SK-N-SH (cell line): Measurements from ENCODE around the gene ZNF154. TPM values are rescaled to one million over a fixed set of nuclear protein-coding genes. Genes with fewer than 3 reads are reported as not detected.

Source experiments
- CTCF ChIA-PET: fragments of 300-600, 350-600 bp; formaldehyde crosslinking; extraction: SDS; loops from one replicate; lab custom pipeline; 2021; lab: Yijun Ruan, JAX
- POLR2A ChIA-PET: fragments of 350-600 bp; sonication (Branson Sonifier 250); formaldehyde crosslinking; extraction: SDS; loops from one replicate; lab custom pipeline; 2020; ENCODE audit warnings: antibody characterized with exemption, inconsistent platforms; lab: Yijun Ruan, JAX
- DNase-seq: peaks from one replicate; pipeline ENCODE4 v3.0.0; 2012
- H2AFZ ChIP-seq: fragments of 200-600 bp; sonication (generic); 2 replicates; pipeline ENCODE4 v1.8.1; 2016; ENCODE audit warnings: antibody characterized with exemption, mild to moderate bottlenecking, low read depth
- H3F3A ChIP-seq: fragments of 200-600 bp; sonication (generic); replicated peaks from 2 replicates; pipeline ENCODE3; 2016; ENCODE audit warnings: antibody characterized with exemption, mild to moderate bottlenecking; ENCODE audit not compliant: insufficient read depth
- H3K27ac ChIP-seq, 2 experiments: fragments of 200-500 bp in 1 of 2; fragments of 200-600 bp in 1 of 2; sonication (Bioruptor generic) in 1 of 2; sonication (generic), shearing (Covaris generic) in 1 of 2; 2 replicates each; pipeline versions ENCODE4 v1.5.1 to v1.6.1; 2014 to 2016; ENCODE audit warnings: low read depth in 2 of 2, inconsistent platforms in 1 of 2, low read length in 1 of 2, mild to moderate bottlenecking in 1 of 2, mixed read lengths in 1 of 2
- H3K27me3 ChIP-seq: fragments of 200-600 bp; sonication (generic), shearing (Covaris generic); 2 replicates; pipeline ENCODE4 v1.6.1; 2016; ENCODE audit warnings: mixed run types; ENCODE audit not compliant: insufficient read depth
- H3K36me3 ChIP-seq, 2 experiments: fragments of 200-500 bp in 1 of 2; fragments of 200-600 bp in 1 of 2; sonication (Bioruptor generic) in 1 of 2; sonication (generic) in 1 of 2; replicated peaks in 1 of 2; 2 replicates each; pipeline versions ENCODE3 to v1.5.1; 2014 to 2016; ENCODE audit warnings: low read length in 1 of 2, mild to moderate bottlenecking in 1 of 2; ENCODE audit not compliant: insufficient read depth in 2 of 2, control insufficient read depth in 1 of 2
- H3K4me1 ChIP-seq, 2 experiments: fragments of 200-500 bp in 1 of 2; fragments of 200-600 bp in 1 of 2; sonication (Bioruptor generic) in 1 of 2; sonication (generic), shearing (Covaris generic) in 1 of 2; 2 replicates each; pipeline versions ENCODE4 v1.5.1 to v1.6.1; 2014 to 2016; ENCODE audit warnings: low read depth in 1 of 2, low read length in 1 of 2, mixed run types in 1 of 2; ENCODE audit not compliant: insufficient read depth in 2 of 2, control insufficient read depth in 1 of 2
- H3K4me2 ChIP-seq: fragments of 200-600 bp; sonication (generic), shearing (Covaris generic); 2 replicates; pipeline ENCODE4 v1.6.1; 2017; ENCODE audit warnings: mixed run types
- H3K4me3 ChIP-seq, 2 experiments: fragments of 200-500 bp in 1 of 2; fragments of 200-600 bp in 1 of 2; sonication (Bioruptor generic) in 1 of 2; sonication (generic), shearing (Covaris generic) in 1 of 2; 2 replicates each; pipeline versions ENCODE4 v1.5.1 to v1.8.1; 2014 to 2016; ENCODE audit warnings: low read depth in 2 of 2, inconsistent platforms in 1 of 2, low read length in 1 of 2, mild to moderate bottlenecking in 1 of 2, mixed read lengths in 1 of 2, moderate library complexity in 1 of 2
- H3K79me2 ChIP-seq: fragments of 200-600 bp; sonication (generic); 2 replicates; pipeline ENCODE4 v1.8.1; 2017; ENCODE audit warnings: mild to moderate bottlenecking; ENCODE audit not compliant: insufficient read depth
- H3K9ac ChIP-seq: fragments of 200-600 bp; sonication (generic); 2 replicates; pipeline ENCODE4 v1.6.1; 2017; ENCODE audit warnings: mixed run types
- H3K9me2 ChIP-seq: fragments of 200-600 bp; sonication (generic); 2 replicates; pipeline ENCODE4 v1.6.1; 2017; ENCODE audit warnings: mixed run types
- H3K9me3 ChIP-seq: fragments of 200-600 bp; sonication (generic); 2 replicates; pipeline ENCODE4 v1.6.1; 2017; ENCODE audit warnings: mixed run types, mild to moderate bottlenecking, moderate library complexity
- H4K20me1 ChIP-seq: fragments of 200-600 bp; sonication (generic); 2 replicates; pipeline ENCODE4 v1.6.1; 2017; ENCODE audit warnings: mild to moderate bottlenecking, mixed run types; ENCODE audit not compliant: insufficient read depth
- CHD2 ChIP-seq: fragments of 150-350 bp; IDR thresholded peaks from 2 replicates; pipeline ENCODE4 v1.6.1; 2018; ENCODE audit warnings: low read length; ENCODE audit not compliant: partially characterized antibody
- ELF1 ChIP-seq: IDR thresholded peaks from 2 replicates; pipeline ENCODE4 v1.4.0; 2012
- FOSL2 ChIP-seq: IDR thresholded peaks from 2 replicates; pipeline ENCODE4 v1.4.0; 2012; ENCODE audit warnings: low read depth, mild to moderate bottlenecking, moderate library complexity, borderline replicate concordance
- FOXJ3 ChIP-seq: sonication (generic); formaldehyde crosslinking; IDR thresholded peaks from 2 replicates; pipeline ENCODE4 v1.5.1; 2020; ENCODE audit warnings: mild to moderate bottlenecking, missing genetic modification reagents
- FOXM1 ChIP-seq: IDR thresholded peaks from 2 replicates; pipeline ENCODE4 v1.4.0; 2012; ENCODE audit warnings: low read depth, mild to moderate bottlenecking
- GATA2 ChIP-seq: sonication (generic); formaldehyde crosslinking; IDR thresholded peaks from 2 replicates; pipeline ENCODE4 v1.5.0; 2020; ENCODE audit warnings: mild to moderate bottlenecking, missing genetic modification reagents
- MEF2A ChIP-seq: IDR thresholded peaks from 2 replicates; pipeline ENCODE4 v1.4.0; 2012; ENCODE audit warnings: low read depth, borderline replicate concordance
- NFIC ChIP-seq: IDR thresholded peaks from 2 replicates; pipeline ENCODE4 v1.4.0; 2012; ENCODE audit warnings: borderline replicate concordance
- NRF1 ChIP-seq: IDR thresholded peaks from 2 replicates; pipeline ENCODE4 v1.6.1; 2012; ENCODE audit warnings: low read depth, mild to moderate bottlenecking, low read length
- POLR2AphosphoS5 ChIP-seq: IDR thresholded peaks from 2 replicates; pipeline ENCODE4 v1.6.1; 2012; ENCODE audit warnings: low read depth, low read length
- RFX5 ChIP-seq: IDR thresholded peaks from 2 replicates; pipeline ENCODE4 v1.6.1; 2012; ENCODE audit warnings: mild to moderate bottlenecking, improper control_type of control experiment, low read length
- RXRA ChIP-seq: IDR thresholded peaks from 2 replicates; pipeline ENCODE4 v1.4.0; 2012; ENCODE audit warnings: low read depth, mild to moderate bottlenecking, borderline replicate concordance
- SIN3A ChIP-seq: IDR thresholded peaks from 2 replicates; pipeline ENCODE4 v1.6.1; 2012; ENCODE audit warnings: low read depth, mild to moderate bottlenecking, low read length, moderate library complexity, borderline replicate concordance
- SMC3 ChIP-seq: IDR thresholded peaks from 2 replicates; pipeline ENCODE4 v1.6.1; 2012; ENCODE audit warnings: low read depth, low read length, improper control_type of control experiment
- TCF12 ChIP-seq: IDR thresholded peaks from 2 replicates; pipeline ENCODE4 v1.4.0; 2012
- whole genome bisulfite sequencing: methylation state at CpG from one replicate; pipeline ENCODE4 v1.1.6; 2017; ENCODE audit warnings: low lambda C conversion rate; 5-methylcytosine and 5-hydroxymethylcytosine counted together
- polyA plus RNA-seq, 3 experiments: library from polyadenylated mRNA; depleted of rRNA; stranded (reverse); fragments of >200 nt; gene quantifications; 2 replicates each; pipeline ENCODE4 v1.2.3, GENCODE V29; 2012
- TF ChIP-seq, protein P1 (sequence below): IDR thresholded peaks from 2 replicates; pipeline ENCODE4; 2012
- TF ChIP-seq, protein P2 (sequence below): fragments of 150-350 bp; IDR thresholded peaks from 2 replicates; pipeline ENCODE4 v1.6.1; 2017; ENCODE audit warnings: antibody characterized with exemption, low read length, low read depth, borderline replicate concordance
- TF ChIP-seq, protein P3 (sequence below): fragments of 200-600 bp; sonication (generic); IDR thresholded peaks from 2 replicates; pipeline ENCODE4 v1.6.1; 2017; ENCODE audit warnings: antibody characterized with exemption, mild to moderate bottlenecking, moderate library complexity
- TF ChIP-seq, protein P4 (sequence below): IDR thresholded peaks from 2 replicates; pipeline ENCODE4 v1.4.0; 2012; ENCODE audit warnings: low read depth

ZNF154 gene
- polyA plus RNA-seq, 1 of the 3 experiments (the other 2 are of a cell fraction) = not detected

DNA sequence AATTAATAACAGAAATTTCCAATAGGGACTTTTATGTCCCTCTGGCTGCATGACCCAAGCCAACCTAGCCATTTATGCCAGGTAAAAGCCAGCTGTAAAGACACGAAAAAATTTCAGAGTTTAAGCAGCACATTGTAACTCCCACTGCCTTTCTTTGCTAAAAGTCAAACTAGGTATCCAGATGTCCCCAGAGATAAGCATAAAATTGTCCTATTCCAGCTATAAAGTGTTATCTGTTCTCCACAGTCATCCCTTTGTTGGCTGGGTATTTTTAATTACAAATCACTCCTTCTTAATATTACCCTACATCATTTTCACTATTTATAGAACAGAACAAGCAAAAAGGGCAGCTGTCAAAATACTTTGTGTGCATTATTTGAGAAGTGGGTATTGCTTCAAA, 3.2 kb upstream of the ZNF154 start:
- no peak overlapping the region for H3K4me2 ChIP-seq
- POLR2A ChIA-PET = no interaction called here
- WGBS = 19% methylated on average over 1 of the region's 1 CpG
- H3K9me3 ChIP-seq = peaks cover 3% of the 10 kb centered on the region; the same call in 1 of the 2 replicates
- H3K4me1 ChIP-seq = no peaks in the 10 kb centered on the region
- CTCF ChIA-PET = no interaction called here
- peaks cover 0 to 25% of the 10 kb centered on the region in 2 experiments for H3K36me3 ChIP-seq
- H4K20me1 ChIP-seq = no peaks in the 10 kb centered on the region
- H3K9ac ChIP-seq = no peak overlapping the region
- no peaks in the 10 kb centered on the region for H3K9me2 ChIP-seq
- H3K27ac ChIP-seq = no peak overlapping the region
- H2AFZ ChIP-seq = no peak overlapping the region
- no peaks in the 10 kb centered on the region for H3K27me3 ChIP-seq
- H3F3A ChIP-seq = no peaks in the 10 kb centered on the region
- no peak for TF ChIP-seq RFX5
- no peak for TF ChIP-seq ELF1
- no peak for TF ChIP-seq NFIC
- no peak for TF ChIP-seq GATA2 (CRISPR knock-in tag)
- TF ChIP-seq, protein P1, sequence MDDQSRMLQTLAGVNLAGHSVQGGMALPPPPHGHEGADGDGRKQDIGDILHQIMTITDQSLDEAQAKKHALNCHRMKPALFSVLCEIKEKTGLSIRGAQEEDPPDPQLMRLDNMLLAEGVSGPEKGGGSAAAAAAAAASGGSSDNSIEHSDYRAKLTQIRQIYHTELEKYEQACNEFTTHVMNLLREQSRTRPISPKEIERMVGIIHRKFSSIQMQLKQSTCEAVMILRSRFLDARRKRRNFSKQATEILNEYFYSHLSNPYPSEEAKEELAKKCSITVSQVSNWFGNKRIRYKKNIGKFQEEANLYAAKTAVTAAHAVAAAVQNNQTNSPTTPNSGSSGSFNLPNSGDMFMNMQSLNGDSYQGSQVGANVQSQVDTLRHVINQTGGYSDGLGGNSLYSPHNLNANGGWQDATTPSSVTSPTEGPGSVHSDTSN = no peak
- no peak for TF ChIP-seq FOSL2
- no peak for TF ChIP-seq POLR2AphosphoS5
- TF ChIP-seq MEF2A = no peak
- TF ChIP-seq, protein P2, sequence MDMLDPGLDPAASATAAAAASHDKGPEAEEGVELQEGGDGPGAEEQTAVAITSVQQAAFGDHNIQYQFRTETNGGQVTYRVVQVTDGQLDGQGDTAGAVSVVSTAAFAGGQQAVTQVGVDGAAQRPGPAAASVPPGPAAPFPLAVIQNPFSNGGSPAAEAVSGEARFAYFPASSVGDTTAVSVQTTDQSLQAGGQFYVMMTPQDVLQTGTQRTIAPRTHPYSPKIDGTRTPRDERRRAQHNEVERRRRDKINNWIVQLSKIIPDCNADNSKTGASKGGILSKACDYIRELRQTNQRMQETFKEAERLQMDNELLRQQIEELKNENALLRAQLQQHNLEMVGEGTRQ = no peak
- TF ChIP-seq NRF1 = no peak
- no peak for TF ChIP-seq SIN3A
- no peak for DNase-seq
- no peaks in the 10 kb centered on the region for H3K79me2 ChIP-seq
- no peak overlapping the region for H3K4me3 ChIP-seq

DNA sequence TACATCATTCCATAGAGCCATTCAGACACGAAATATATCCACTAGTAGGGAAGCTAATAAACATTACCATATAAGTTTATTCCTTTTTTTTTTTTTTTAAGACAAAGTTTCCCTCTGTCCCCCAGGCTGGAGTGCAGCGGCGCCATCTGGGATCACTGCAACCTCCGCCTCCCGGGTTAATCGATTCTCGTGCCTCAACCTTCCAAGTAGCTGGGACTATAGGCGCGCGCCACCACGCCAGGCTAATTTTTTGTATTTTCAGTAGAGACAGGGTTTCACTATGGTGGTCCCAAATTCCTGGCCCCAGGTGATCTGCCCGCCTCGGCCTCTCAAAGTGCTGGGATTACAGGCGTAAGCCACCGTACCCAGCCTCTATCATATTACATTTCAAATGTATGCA, 612 bp upstream of the ZNF154 start:
- Histone ChIP-seq H3F3A (no peaks in the 10 kb centered on the region), H3K36me3 (peaks cover 0 to 16% of the 10 kb centered on the region in 2 experiments), H3K4me1 (no peaks in the 10 kb centered on the region), H3K9me2 (no peaks in the 10 kb centered on the region), H3K27ac (no peak overlapping the region), H3K9ac (no peak overlapping the region), H3K79me2 (no peaks in the 10 kb centered on the region), H4K20me1 (no peaks in the 10 kb centered on the region), H3K27me3 (no peaks in the 10 kb centered on the region), H2AFZ (no peak overlapping the region), H3K4me3 (no peak overlapping the region), H3K9me3 (no peaks in the 10 kb centered on the region), H3K4me2 (no peak overlapping the region)
- TF ChIP-seq SMC3 = no peak
- WGBS = 91% methylated on average over 15 of the region's 15 CpGs
- no peak for DNase-seq
- CTCF ChIA-PET = no interaction called here
- POLR2A ChIA-PET = no interaction called here

DNA sequence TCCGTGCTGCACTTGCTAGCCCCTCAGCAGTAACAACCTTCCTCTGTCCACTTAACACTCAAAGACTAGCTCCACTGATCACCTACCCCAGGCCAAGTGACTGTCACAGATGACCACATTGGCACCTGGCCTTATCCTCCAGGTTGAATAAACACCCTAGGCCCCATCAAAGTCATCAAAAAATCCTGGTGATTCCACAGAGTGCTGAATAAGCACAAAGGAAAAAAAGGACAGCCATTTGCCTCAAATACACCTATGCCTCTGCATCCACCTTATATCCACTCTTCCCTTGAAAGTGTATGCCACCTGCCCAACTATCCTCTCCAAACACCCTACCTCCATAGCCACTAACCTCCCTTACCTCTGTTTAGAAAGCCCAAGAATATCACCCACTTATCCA, 2.7 kb downstream of the ZNF154 start:
- Histone ChIP-seq H4K20me1 (no peaks in the 10 kb centered on the region), H3K27ac (no peak overlapping the region), H2AFZ (no peak overlapping the region), H3K9ac (no peak overlapping the region), H3K27me3 (no peaks in the 10 kb centered on the region), H3K36me3 (no peaks in the 10 kb centered on the region), H3K9me2 (no peaks in the 10 kb centered on the region), H3K9me3 (peaks cover 3% of the 10 kb centered on the region; the same call in 1 of the 2 replicates), H3F3A (no peaks in the 10 kb centered on the region), H3K79me2 (no peaks in the 10 kb centered on the region), H3K4me2 (no peak overlapping the region), H3K4me3 (no peak overlapping the region; a peak in 1 of 4 replicates), H3K4me1 (no peaks in the 10 kb centered on the region)
- DNase-seq = no peak
- POLR2A ChIA-PET = no interaction called here
- 63% methylated on average over 1 of the region's 1 CpG for WGBS
- CTCF ChIA-PET = no interaction called here
- TF ChIP-seq FOXJ3 (CRISPR knock-in tag) (no peak), RXRA (no peak), TCF12 (no peak), ELF1 (no peak), GATA2 (CRISPR knock-in tag) (no peak), CHD2 (no peak), RFX5 (no peak), SIN3A (no peak), FOXM1 (no peak), NFIC (no peak)
- TF ChIP-seq, protein P2 = no peak
- TF ChIP-seq, protein P3, sequence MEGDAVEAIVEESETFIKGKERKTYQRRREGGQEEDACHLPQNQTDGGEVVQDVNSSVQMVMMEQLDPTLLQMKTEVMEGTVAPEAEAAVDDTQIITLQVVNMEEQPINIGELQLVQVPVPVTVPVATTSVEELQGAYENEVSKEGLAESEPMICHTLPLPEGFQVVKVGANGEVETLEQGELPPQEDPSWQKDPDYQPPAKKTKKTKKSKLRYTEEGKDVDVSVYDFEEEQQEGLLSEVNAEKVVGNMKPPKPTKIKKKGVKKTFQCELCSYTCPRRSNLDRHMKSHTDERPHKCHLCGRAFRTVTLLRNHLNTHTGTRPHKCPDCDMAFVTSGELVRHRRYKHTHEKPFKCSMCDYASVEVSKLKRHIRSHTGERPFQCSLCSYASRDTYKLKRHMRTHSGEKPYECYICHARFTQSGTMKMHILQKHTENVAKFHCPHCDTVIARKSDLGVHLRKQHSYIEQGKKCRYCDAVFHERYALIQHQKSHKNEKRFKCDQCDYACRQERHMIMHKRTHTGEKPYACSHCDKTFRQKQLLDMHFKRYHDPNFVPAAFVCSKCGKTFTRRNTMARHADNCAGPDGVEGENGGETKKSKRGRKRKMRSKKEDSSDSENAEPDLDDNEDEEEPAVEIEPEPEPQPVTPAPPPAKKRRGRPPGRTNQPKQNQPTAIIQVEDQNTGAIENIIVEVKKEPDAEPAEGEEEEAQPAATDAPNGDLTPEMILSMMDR = no peak
- TF ChIP-seq, protein P4, sequence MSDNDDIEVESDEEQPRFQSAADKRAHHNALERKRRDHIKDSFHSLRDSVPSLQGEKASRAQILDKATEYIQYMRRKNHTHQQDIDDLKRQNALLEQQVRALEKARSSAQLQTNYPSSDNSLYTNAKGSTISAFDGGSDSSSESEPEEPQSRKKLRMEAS = no peak
